Body of pancreas (tissue), 4 donors: ENCODE measurements around the gene TMPRSS9. TPM values are rescaled to one million over a fixed set of nuclear protein-coding genes. Genes with fewer than 3 reads are reported as not detected.
A peak's percentile ranks its signal among the peaks of the same experiment; 100 is the strongest.

ENCODE experiments used
- ATAC-seq: fragments of 150-250 bp; one replicate; pipeline ENCODE4 v1.9.1; 2016
- DNase-seq, 4 donors: peaks; one replicate each; pipeline ENCODE4 v3.0.0-alpha.2; 2019
- H3K27ac ChIP-seq, 4 donors: fragments of 200-600 bp; sonication (generic); 1 replicate in 3 of 4; 2 replicates in 1 of 4; pipeline versions ENCODE4 v1.5.1 to v1.6.1; 2016 to 2019; ENCODE audit warnings: mild to moderate bottlenecking in 1 of 4, mixed read lengths in 1 of 4, moderate library complexity in 1 of 4
- H3K27me3 ChIP-seq, 2 donors: fragments of 200-600 bp; sonication (generic); one replicate each; pipeline ENCODE4 v1.6.0; 2016; ENCODE audit warnings: mild to moderate bottlenecking in 1 of 2
- H3K36me3 ChIP-seq, 2 donors: fragments of 200-600 bp; sonication (generic); replicated peaks in 1 of 2; 2 replicates each; pipeline ENCODE4 v1.5.1; 2016; ENCODE audit warnings: low read depth in 2 of 2; ENCODE audit not compliant: insufficient read depth in 1 of 2
- H3K4me1 ChIP-seq: fragments of 200-600 bp; sonication (generic); one replicate; pipeline ENCODE4 v1.6.0; 2016
- H3K4me3 ChIP-seq, 2 donors: fragments of 200-600 bp; sonication (generic); 1 replicate in 1 of 2; 2 replicates in 1 of 2; pipeline ENCODE4 v1.5.1; 2016 to 2019
- H3K9me3 ChIP-seq, 3 donors: fragments of 200-600 bp; sonication (generic); 1 replicate in 2 of 3; 2 replicates in 1 of 3; pipeline ENCODE4 v1.5.1; 2016
- CTCF ChIP-seq, 7 experiments: fragments of 450-650 bp in 4 of 7; fragments of 200-600 bp in 3 of 7; sonication (generic) in 3 of 7; IDR thresholded peaks; one replicate each; pipeline ENCODE4 v1.5.1; 2016 to 2019; ENCODE audit warnings: antibody characterized with exemption in 7 of 7
- POLR2A ChIP-seq, 3 donors: fragments of 450-650 bp; IDR thresholded peaks; one replicate each; pipeline ENCODE4 v1.6.1; 2016; ENCODE audit warnings: antibody characterized with exemption in 3 of 3, mild to moderate bottlenecking in 2 of 3
- WGBS, 2 donors: methylation state at CpG; one replicate each; pipeline ENCODE4 v1.1.5; 2017; 5-methylcytosine and 5-hydroxymethylcytosine counted together
- intact Hi-C: fragments of 100-400 bp; cut with DNase I; formaldehyde crosslinking; loops from one replicate; pipeline ENCODE4 v1.15.1; 2023
- total RNA-seq, 2 donors: library from RNA; depleted of rRNA; stranded (reverse); fragments of >200 nt; gene quantifications; one replicate each; pipeline ENCODE4 v1.1.0, GENCODE V29; 2016

Gene TMPRSS9
- total RNA-seq, 2 donors from 2014 or later, result not detected

- Histone ChIP-seq H3K4me3 (no peak overlapping the region), H3K4me1 (peaks cover 28% of the 10 kb centered on the region), H3K36me3 (no peaks in the 10 kb centered on the region), H3K27ac (no peak overlapping the region), H3K27me3 (no peaks in the 10 kb centered on the region), H3K9me3 (no peaks in the 10 kb centered on the region)
- intact Hi-C loops, result no loop called here
- ATAC-seq (no peak), DNase-seq (no peak)
- no peak for TF ChIP-seq POLR2A (IDR thresholded peaks at IDR 0.05)
- WGBS, 2 donors, result 88 to 89% methylated on average over 6 to 7 of the region's 7 CpGs
These were observed 59.7 kb downstream of the TMPRSS9 start for GRCh38 chr19:2419754-2420153.

- no peaks in the 10 kb centered on the region for H3K27me3 ChIP-seq
- H3K36me3 ChIP-seq, result no peaks in the 10 kb centered on the region
- intact Hi-C loops, result no loop called here
- no peaks in the 10 kb centered on the region for H3K9me3 ChIP-seq
- no peak for DNase-seq
- no peak overlapping the region for H3K27ac ChIP-seq
- no peak overlapping the region for H3K4me3 ChIP-seq
- peaks cover 36% of the 10 kb centered on the region for H3K4me1 ChIP-seq
- 76 to 89% methylated on average over 2 of the region's 2 CpGs for WGBS, 2 donors
- TF ChIP-seq POLR2A (IDR thresholded peaks at IDR 0.05), result no peak
- no peak for ATAC-seq
These were observed 60.4 kb downstream of the TMPRSS9 start for GRCh38 chr19:2420490-2420889.

GRCh38 chr19:2421581-2422306 lies 61.7 kb downstream of the TMPRSS9 start:
- ATAC-seq, result no peak

GRCh38 chr19:2423071-2423914 lies 63.2 kb downstream of the TMPRSS9 start:
- 20 to 37% methylated on average over 11 to 19 of the region's 19 CpGs for WGBS, 2 donors
- Histone ChIP-seq H3K27me3 (no peaks in the 10 kb centered on the region), H3K36me3 (no peaks in the 10 kb centered on the region), H3K9me3 (no peaks in the 10 kb centered on the region), H3K4me3 (no peak overlapping the region), H3K4me1 (peaks cover 57% of the 10 kb centered on the region), H3K27ac (peak overlapping the region; percentile 39 to 99 (median 80))
- ATAC-seq (peak; percentile 36), DNase-seq (peak; percentile 65 to 91 (median 83))
- intact Hi-C loops, result no loop called here
- TF ChIP-seq POLR2A (IDR thresholded peaks at IDR 0.05), result peak in 1 of 3 donors; percentile 7
- TF ChIP-seq CTCF (IDR thresholded peaks at IDR 0.05), result peak in 1 of 7 experiments; percentile 8

More at GRCh38 chr19:2421581-2422306, 61.7 kb downstream of the TMPRSS9 start:
- TF ChIP-seq POLR2A (IDR thresholded peaks at IDR 0.05), result no peak
- TF ChIP-seq CTCF (IDR thresholded peaks at IDR 0.05), result no peak
- peaks cover 48% of the 10 kb centered on the region for H3K4me1 ChIP-seq
- no peaks in the 10 kb centered on the region for H3K9me3 ChIP-seq
- DNase-seq, result no peak
- H3K4me3 ChIP-seq, result no peak overlapping the region
- 91% methylated on average over 14 to 19 of the region's 23 CpGs for WGBS, 2 donors
- no peaks in the 10 kb centered on the region for H3K36me3 ChIP-seq
- H3K27ac ChIP-seq, result no peak overlapping the region
- intact Hi-C loops, result no loop called here
- no peaks in the 10 kb centered on the region for H3K27me3 ChIP-seq

GRCh38 chr19:2423915-2424685 lies 64.0 kb downstream of the TMPRSS9 start:
- Histone ChIP-seq H3K27me3 (no peaks in the 10 kb centered on the region), H3K9me3 (no peaks in the 10 kb centered on the region), H3K27ac (peak overlapping the region; percentile 39 to 99 (median 80)), H3K4me3 (peak overlapping the region in 1 of 2 donors; percentile 3), H3K4me1 (peaks cover 62% of the 10 kb centered on the region), H3K36me3 (no peaks in the 10 kb centered on the region)
- WGBS, 2 donors, result 52 to 75% methylated on average over 5 to 37 of the region's 46 CpGs
- DNase-seq (peak in 2 of 4 donors; percentile 24 to 34), ATAC-seq (no peak)
- intact Hi-C loops, result no loop called here
- TF ChIP-seq CTCF (IDR thresholded peaks at IDR 0.05) (no peak), POLR2A (IDR thresholded peaks at IDR 0.05) (peak in 1 of 3 donors; percentile 18)
